ENCODE measurements around the gene HDGFL3. TPM values are rescaled to one million over a fixed set of nuclear protein-coding genes. Genes with fewer than 3 reads are reported as not detected.

HDGFL3 gene
- total and polyA plus RNA-seq, 2 donors (not counting 1 experiment from before 2014, with no cell fraction given) = 0.12 to 2.5 TPM

GRCh38 chr15:83199288-83199687 lies 8.3 kb downstream of the HDGFL3 start:
- Histone ChIP-seq H3K9ac (ENCODE audit: low read length) (no peak overlapping the region), H3K4me2 (replicated peaks; ENCODE audit: low read depth, low read length, poor library complexity, severe bottlenecking) (no peak overlapping the region), H3K4me1 (ENCODE audit: control insufficient read depth in 2 of 2, insufficient read depth in 2 of 2, low read length in 2 of 2) (no peaks in the 10 kb centered on the region), H3K27me3 (replicated peaks in 1 of 4; ENCODE audit: control extremely low read depth in 1 of 4, control insufficient read depth in 3 of 4, insufficient read depth in 4 of 4, low read length in 3 of 4) (no peaks in the 10 kb centered on the region), H3K79me2 (ENCODE audit: control insufficient read depth, insufficient read depth, low read length) (no peaks in the 10 kb centered on the region), H4K20me1 (ENCODE audit: control insufficient read depth, insufficient read depth, low read length, poor library complexity, severe bottlenecking) (no peaks in the 10 kb centered on the region), H3K9me3 (ENCODE audit: control extremely low read depth in 1 of 3, control insufficient read depth in 2 of 3, insufficient read depth in 1 of 3, low read length in 2 of 3) (no peaks in the 10 kb centered on the region), H3K4me3 (ENCODE audit: control extremely low read depth in 1 of 5, extremely low read depth in 1 of 5, insufficient read depth in 1 of 5, low read depth in 2 of 5, low read length in 4 of 5) (no peak overlapping the region), H3K27ac (ENCODE audit: low read length in 2 of 2) (no peak overlapping the region), H2AFZ (ENCODE audit: insufficient read depth, low read depth, low read length, poor library complexity, severe bottlenecking) (no peak overlapping the region), H3K36me3 (replicated peaks in 1 of 2; ENCODE audit: control extremely low read depth in 1 of 2, control insufficient read depth in 1 of 2, extremely low read depth in 1 of 2, insufficient read depth in 2 of 2, low read length in 1 of 2) (no peaks in the 10 kb centered on the region)
- H3K4me1 Mint-ChIP-seq = no peaks in the 10 kb centered on the region
- H3K9me3 Mint-ChIP-seq (ENCODE audit: insufficient read depth) = no peaks in the 10 kb centered on the region
- DNase-seq (no peak), ATAC-seq (ENCODE audit: low read depth) (no peak)
- POLR2A ChIA-PET = no interaction called here
- peaks cover 15% of the 10 kb centered on the region for H3K27me3 Mint-ChIP-seq
- CTCF ChIA-PET = no interaction called here
- no peak for TF ChIP-seq EZH2 (IDR thresholded peaks at IDR 0.05; ENCODE audit: borderline replicate concordance, insufficient read depth, low read depth, low read length, poor library complexity, severe bottlenecking)
- TF ChIP-seq, protein P1, sequence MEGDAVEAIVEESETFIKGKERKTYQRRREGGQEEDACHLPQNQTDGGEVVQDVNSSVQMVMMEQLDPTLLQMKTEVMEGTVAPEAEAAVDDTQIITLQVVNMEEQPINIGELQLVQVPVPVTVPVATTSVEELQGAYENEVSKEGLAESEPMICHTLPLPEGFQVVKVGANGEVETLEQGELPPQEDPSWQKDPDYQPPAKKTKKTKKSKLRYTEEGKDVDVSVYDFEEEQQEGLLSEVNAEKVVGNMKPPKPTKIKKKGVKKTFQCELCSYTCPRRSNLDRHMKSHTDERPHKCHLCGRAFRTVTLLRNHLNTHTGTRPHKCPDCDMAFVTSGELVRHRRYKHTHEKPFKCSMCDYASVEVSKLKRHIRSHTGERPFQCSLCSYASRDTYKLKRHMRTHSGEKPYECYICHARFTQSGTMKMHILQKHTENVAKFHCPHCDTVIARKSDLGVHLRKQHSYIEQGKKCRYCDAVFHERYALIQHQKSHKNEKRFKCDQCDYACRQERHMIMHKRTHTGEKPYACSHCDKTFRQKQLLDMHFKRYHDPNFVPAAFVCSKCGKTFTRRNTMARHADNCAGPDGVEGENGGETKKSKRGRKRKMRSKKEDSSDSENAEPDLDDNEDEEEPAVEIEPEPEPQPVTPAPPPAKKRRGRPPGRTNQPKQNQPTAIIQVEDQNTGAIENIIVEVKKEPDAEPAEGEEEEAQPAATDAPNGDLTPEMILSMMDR (IDR thresholded peaks at IDR 0.05) = no peak
- intact Hi-C loops (cut with micrococcal nuclease) = no loop called here
- H3K4me3 Mint-ChIP-seq = no peak overlapping the region
- H3K27ac Mint-ChIP-seq = no peak overlapping the region
- no CpG with 5 or more reads among the region's 1 CpG for WGBS (ENCODE audit: insufficient coverage)

- H3K36me3 ChIP-seq (replicated peaks in 1 of 2; ENCODE audit: control extremely low read depth in 1 of 2, control insufficient read depth in 1 of 2, extremely low read depth in 1 of 2, insufficient read depth in 2 of 2, low read length in 1 of 2) = no peaks in the 10 kb centered on the region
- H2AFZ ChIP-seq (ENCODE audit: insufficient read depth, low read depth, low read length, poor library complexity, severe bottlenecking) = no peak overlapping the region
- H3K9ac ChIP-seq (ENCODE audit: low read length) = no peak overlapping the region
- no peak overlapping the region for H3K4me3 Mint-ChIP-seq
- no peaks in the 10 kb centered on the region for H3K9me3 ChIP-seq (ENCODE audit: control extremely low read depth in 1 of 3, control insufficient read depth in 2 of 3, insufficient read depth in 1 of 3, low read length in 2 of 3)
- H3K27ac Mint-ChIP-seq = no peak overlapping the region
- no peaks in the 10 kb centered on the region for H3K4me1 ChIP-seq (ENCODE audit: control insufficient read depth in 2 of 2, insufficient read depth in 2 of 2, low read length in 2 of 2)
- H3K9me3 Mint-ChIP-seq (ENCODE audit: insufficient read depth) = no peaks in the 10 kb centered on the region
- CTCF ChIA-PET = no interaction called here
- POLR2A ChIA-PET = no interaction called here
- WGBS (ENCODE audit: insufficient coverage) = 100% methylated on average over 1 of the region's 3 CpGs
- no peak for DNase-seq
- no peaks in the 10 kb centered on the region for H3K4me1 Mint-ChIP-seq
- ATAC-seq (ENCODE audit: low read depth) = no peak
- intact Hi-C loops (cut with micrococcal nuclease) = no loop called here
- no peak for TF ChIP-seq EZH2 (IDR thresholded peaks at IDR 0.05; ENCODE audit: borderline replicate concordance, insufficient read depth, low read depth, low read length, poor library complexity, severe bottlenecking)
- TF ChIP-seq, protein P1 (IDR thresholded peaks at IDR 0.05) = no peak
- no peak overlapping the region for H3K27ac ChIP-seq (ENCODE audit: low read length in 2 of 2)
- peaks cover 13% of the 10 kb centered on the region for H3K27me3 Mint-ChIP-seq
- no peak overlapping the region for H3K4me3 ChIP-seq (ENCODE audit: control extremely low read depth in 1 of 5, extremely low read depth in 1 of 5, insufficient read depth in 1 of 5, low read depth in 2 of 5, low read length in 4 of 5)
- H4K20me1 ChIP-seq (ENCODE audit: control insufficient read depth, insufficient read depth, low read length, poor library complexity, severe bottlenecking) = no peaks in the 10 kb centered on the region
- no peaks in the 10 kb centered on the region for H3K27me3 ChIP-seq (replicated peaks in 1 of 4; ENCODE audit: control extremely low read depth in 1 of 4, control insufficient read depth in 3 of 4, insufficient read depth in 4 of 4, low read length in 3 of 4)
- H3K4me2 ChIP-seq (replicated peaks; ENCODE audit: low read depth, low read length, poor library complexity, severe bottlenecking) = no peak overlapping the region
- no peaks in the 10 kb centered on the region for H3K79me2 ChIP-seq (ENCODE audit: control insufficient read depth, insufficient read depth, low read length)
These were observed 9.1 kb downstream of the HDGFL3 start for GRCh38 chr15:83198476-83198875.
